Measurements from ENCODE around the gene POLA2.

- no peak for TF ChIP-seq POLR2AphosphoS5 (IDR thresholded peaks at IDR 0.05; ENCODE audit: borderline replicate concordance, low read depth, low read length)
- no peak for TF ChIP-seq EZH2 (IDR thresholded peaks at IDR 0.05)
- no peak for TF ChIP-seq FOXP2 (optimal IDR thresholded peaks at IDR 0.05; ENCODE audit: control extremely low read depth, extremely low read length, insufficient read depth)
These were observed 16.0 kb downstream of the POLA2 start for GRCh38 chr11:65277631-65278277.

All from SK-N-MC (cell line).